K562 (cell line): ENCODE data around the gene VPS13C.

Experiments used
- FOXA1 ChIP-seq: fragments of 450-650 bp; IDR thresholded peaks from 2 replicates; pipeline ENCODE4 v1.6.1; 2016; ENCODE audit warnings: mild to moderate bottlenecking, borderline replicate concordance
- KLF16 ChIP-seq: IDR thresholded peaks from 2 replicates; pipeline ENCODE4 v1.6.1; 2016; ENCODE audit warnings: antibody characterized with exemption
- POLR2A ChIP-seq: fragments of 450-650 bp; conservative IDR thresholded peaks from 2 replicates; pipeline ENCODE4 v1.6.1; 2016
- TEAD1 ChIP-seq, 2 experiments: fragments of 450-650 bp in 1 of 2; sonication (generic) in 1 of 2; formaldehyde crosslinking; IDR thresholded peaks; 2 replicates each; pipeline versions ENCODE4 v1.4.0 to v1.8.0; 2020 to 2022; ENCODE audit warnings: mild to moderate bottlenecking in 2 of 2, missing genetic modification reagents in 1 of 2
- ZBTB1 ChIP-seq: sonication (generic); formaldehyde crosslinking; IDR thresholded peaks from 2 replicates; pipeline ENCODE4 v1.8.1; 2023; ENCODE audit warnings: missing genetic modification reagents, low read depth, mild to moderate bottlenecking, borderline replicate concordance
- ZNF384 ChIP-seq: IDR thresholded peaks from 2 replicates; pipeline ENCODE4 v1.6.1; 2012; ENCODE audit warnings: low read depth, low read length, improper control_type of control experiment
- TF ChIP-seq, protein P1 (sequence below), 3 experiments: IDR thresholded peaks in 2 of 3; conservative IDR thresholded peaks in 1 of 3; 2 replicates each; pipeline ENCODE4 v1.5.1; 2011 to 2012; ENCODE audit warnings: low read length in 3 of 3, mild to moderate bottlenecking in 3 of 3, control low read depth in 2 of 3, improper control_type of control experiment in 1 of 3, inconsistent platforms in 1 of 3, low read depth in 1 of 3, mixed read lengths in 1 of 3, moderate library complexity in 1 of 3; ENCODE audit not compliant: insufficient read depth in 2 of 3
- TF ChIP-seq, protein P2 (sequence below): fragments of 450-650 bp; conservative IDR thresholded peaks from 2 replicates; pipeline ENCODE4 v1.6.1; 2016; ENCODE audit warnings: missing genetic modification characterization, low read depth, mild to moderate bottlenecking, control low read depth, missing compliant biosample characterization

DNA sequence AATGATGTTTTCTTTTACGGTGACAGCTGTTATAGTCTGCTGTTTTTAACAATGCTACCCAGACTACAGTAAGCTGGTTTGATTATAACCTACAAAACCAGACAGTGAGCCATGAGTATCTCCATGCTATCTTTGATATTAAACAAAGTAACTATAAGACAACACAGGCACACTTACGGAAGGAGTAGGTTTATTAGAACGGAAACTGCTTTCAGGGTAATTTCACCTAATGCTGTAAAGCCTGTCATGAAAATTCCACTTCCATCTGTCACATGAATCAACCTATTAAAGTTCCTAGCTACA, 33.0 kb downstream of the VPS13C start:
- TF ChIP-seq TEAD1 (CRISPR knock-in tag; IDR thresholded peaks at IDR 0.05) (no peak), KLF16 (no peak), POLR2A (no peak), FOXA1 (no peak), ZNF384 (no peak), ZBTB1 (no peak)
- TF ChIP-seq, protein P1, sequence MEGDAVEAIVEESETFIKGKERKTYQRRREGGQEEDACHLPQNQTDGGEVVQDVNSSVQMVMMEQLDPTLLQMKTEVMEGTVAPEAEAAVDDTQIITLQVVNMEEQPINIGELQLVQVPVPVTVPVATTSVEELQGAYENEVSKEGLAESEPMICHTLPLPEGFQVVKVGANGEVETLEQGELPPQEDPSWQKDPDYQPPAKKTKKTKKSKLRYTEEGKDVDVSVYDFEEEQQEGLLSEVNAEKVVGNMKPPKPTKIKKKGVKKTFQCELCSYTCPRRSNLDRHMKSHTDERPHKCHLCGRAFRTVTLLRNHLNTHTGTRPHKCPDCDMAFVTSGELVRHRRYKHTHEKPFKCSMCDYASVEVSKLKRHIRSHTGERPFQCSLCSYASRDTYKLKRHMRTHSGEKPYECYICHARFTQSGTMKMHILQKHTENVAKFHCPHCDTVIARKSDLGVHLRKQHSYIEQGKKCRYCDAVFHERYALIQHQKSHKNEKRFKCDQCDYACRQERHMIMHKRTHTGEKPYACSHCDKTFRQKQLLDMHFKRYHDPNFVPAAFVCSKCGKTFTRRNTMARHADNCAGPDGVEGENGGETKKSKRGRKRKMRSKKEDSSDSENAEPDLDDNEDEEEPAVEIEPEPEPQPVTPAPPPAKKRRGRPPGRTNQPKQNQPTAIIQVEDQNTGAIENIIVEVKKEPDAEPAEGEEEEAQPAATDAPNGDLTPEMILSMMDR (IDR thresholded peaks at IDR 0.05 in 2 of 3, conservative IDR thresholded peaks at IDR 0.05 in 1 of 3; ENCODE audit: insufficient read depth in 2 of 3, low read depth in 1 of 3, low read length in 3 of 3), result no peak
- TF ChIP-seq, protein P2, sequence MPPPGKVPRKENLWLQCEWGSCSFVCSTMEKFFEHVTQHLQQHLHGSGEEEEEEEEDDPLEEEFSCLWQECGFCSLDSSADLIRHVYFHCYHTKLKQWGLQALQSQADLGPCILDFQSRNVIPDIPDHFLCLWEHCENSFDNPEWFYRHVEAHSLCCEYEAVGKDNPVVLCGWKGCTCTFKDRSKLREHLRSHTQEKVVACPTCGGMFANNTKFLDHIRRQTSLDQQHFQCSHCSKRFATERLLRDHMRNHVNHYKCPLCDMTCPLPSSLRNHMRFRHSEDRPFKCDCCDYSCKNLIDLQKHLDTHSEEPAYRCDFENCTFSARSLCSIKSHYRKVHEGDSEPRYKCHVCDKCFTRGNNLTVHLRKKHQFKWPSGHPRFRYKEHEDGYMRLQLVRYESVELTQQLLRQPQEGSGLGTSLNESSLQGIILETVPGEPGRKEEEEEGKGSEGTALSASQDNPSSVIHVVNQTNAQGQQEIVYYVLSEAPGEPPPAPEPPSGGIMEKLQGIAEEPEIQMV (tag), result no peak
